ENCODE results near the gene DGKA.
"Not testable (repeated sequence)": the region's sequence is repeated elsewhere in the genome, so short reads cannot be mapped to it uniquely, and the experiment has no call there.

- TF ChIP-seq, protein P1, sequence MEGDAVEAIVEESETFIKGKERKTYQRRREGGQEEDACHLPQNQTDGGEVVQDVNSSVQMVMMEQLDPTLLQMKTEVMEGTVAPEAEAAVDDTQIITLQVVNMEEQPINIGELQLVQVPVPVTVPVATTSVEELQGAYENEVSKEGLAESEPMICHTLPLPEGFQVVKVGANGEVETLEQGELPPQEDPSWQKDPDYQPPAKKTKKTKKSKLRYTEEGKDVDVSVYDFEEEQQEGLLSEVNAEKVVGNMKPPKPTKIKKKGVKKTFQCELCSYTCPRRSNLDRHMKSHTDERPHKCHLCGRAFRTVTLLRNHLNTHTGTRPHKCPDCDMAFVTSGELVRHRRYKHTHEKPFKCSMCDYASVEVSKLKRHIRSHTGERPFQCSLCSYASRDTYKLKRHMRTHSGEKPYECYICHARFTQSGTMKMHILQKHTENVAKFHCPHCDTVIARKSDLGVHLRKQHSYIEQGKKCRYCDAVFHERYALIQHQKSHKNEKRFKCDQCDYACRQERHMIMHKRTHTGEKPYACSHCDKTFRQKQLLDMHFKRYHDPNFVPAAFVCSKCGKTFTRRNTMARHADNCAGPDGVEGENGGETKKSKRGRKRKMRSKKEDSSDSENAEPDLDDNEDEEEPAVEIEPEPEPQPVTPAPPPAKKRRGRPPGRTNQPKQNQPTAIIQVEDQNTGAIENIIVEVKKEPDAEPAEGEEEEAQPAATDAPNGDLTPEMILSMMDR (conservative IDR thresholded peaks at IDR 0.05; ENCODE audit: low read length) = not testable (repeated sequence)
- not testable (repeated sequence) for TF ChIP-seq EZH2phosphoT487 (IDR thresholded peaks at IDR 0.05; ENCODE audit: borderline replicate concordance, low read depth, low read length)
These were observed 55.0 kb downstream of the DGKA start for GRCh38 chr12:55985976-55986375.
